ENCODE results near the gene GNAS-AS1.

Gene GNAS-AS1

DNA sequence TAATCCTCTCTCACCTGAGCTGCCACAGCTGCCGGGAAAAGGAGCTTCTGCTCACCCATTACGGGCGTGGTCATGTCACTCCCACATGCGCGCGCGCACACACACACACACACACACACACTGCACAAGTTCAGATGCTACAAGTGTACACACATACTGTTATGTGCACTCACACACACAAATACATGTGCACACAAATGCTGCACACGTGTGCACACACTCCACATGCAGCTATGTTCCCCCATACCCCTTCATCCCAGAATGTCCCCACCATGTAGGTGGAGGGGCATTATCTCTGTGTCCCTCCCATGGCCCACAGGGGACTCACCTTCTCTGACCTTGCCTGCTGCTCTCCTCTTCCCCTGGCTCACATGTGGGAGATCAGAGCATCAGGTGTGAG is 37.3 kb downstream of the GNAS-AS1 start:
- H3K4me3 ChIP-seq (replicated peaks; ENCODE audit: insufficient read depth, low read length) = no peak overlapping the region
- no peak for DNase-seq (ENCODE audit: low read depth in 1 of 2, low spot score in 1 of 2)
- no peak overlapping the region for H3K27ac ChIP-seq (replicated peaks)
- no peak for TF ChIP-seq CTCF (IDR thresholded peaks at IDR 0.05; ENCODE audit: insufficient read depth, low read length)
- no peak for TF ChIP-seq POLR2AphosphoS5 (IDR thresholded peaks at IDR 0.05; ENCODE audit: low read depth)
- no peak for TF ChIP-seq SPI1 (IDR thresholded peaks at IDR 0.05; ENCODE audit: borderline replicate concordance, low read depth)
- no peak for TF ChIP-seq REST (IDR thresholded peaks at IDR 0.05; ENCODE audit: insufficient replicate concordance, low read depth)
- TF ChIP-seq GABPA (IDR thresholded peaks at IDR 0.05; ENCODE audit: low read depth) = no peak
- peaks cover 4% of the 10 kb centered on the region for H3K27me3 ChIP-seq (ENCODE audit: insufficient read depth, poor library complexity, severe bottlenecking)

DNA sequence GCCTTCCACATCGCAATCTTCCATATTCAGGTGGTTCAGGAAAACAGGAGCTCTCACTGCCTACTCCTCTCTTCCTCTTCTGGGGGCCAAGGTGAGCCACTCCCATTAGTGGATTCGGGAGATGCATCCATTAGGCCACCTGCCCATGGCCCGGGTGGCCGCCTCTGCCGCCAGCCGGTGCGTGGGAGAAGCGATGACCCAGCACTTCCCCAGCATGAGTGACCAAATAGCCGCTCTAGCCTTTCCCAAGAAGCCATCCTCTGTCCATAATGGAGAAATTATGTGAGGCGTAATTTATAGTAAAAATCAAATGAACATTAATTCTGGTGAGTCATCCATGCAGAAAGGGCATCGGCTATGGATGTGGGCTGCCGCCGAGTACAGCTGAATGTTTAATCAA is 39.4 kb downstream of the GNAS-AS1 start:
- no peak overlapping the region for H3K27ac ChIP-seq (replicated peaks)
- peaks cover 4% of the 10 kb centered on the region for H3K27me3 ChIP-seq (ENCODE audit: insufficient read depth, poor library complexity, severe bottlenecking)
- DNase-seq (ENCODE audit: low read depth in 1 of 2, low spot score in 1 of 2) = no peak
- no peak overlapping the region for H3K4me3 ChIP-seq (replicated peaks; ENCODE audit: insufficient read depth, low read length)
- TF ChIP-seq SPI1 (IDR thresholded peaks at IDR 0.05; ENCODE audit: borderline replicate concordance, low read depth) (no peak), GABPA (IDR thresholded peaks at IDR 0.05; ENCODE audit: low read depth) (no peak), CTCF (IDR thresholded peaks at IDR 0.05; ENCODE audit: insufficient read depth, low read length) (no peak), POLR2AphosphoS5 (IDR thresholded peaks at IDR 0.05; ENCODE audit: low read depth) (no peak), REST (IDR thresholded peaks at IDR 0.05; ENCODE audit: insufficient replicate concordance, low read depth) (no peak)

- Histone ChIP-seq H3K27ac (replicated peaks) (no peak overlapping the region), H3K27me3 (ENCODE audit: insufficient read depth, poor library complexity, severe bottlenecking) (peaks cover 4% of the 10 kb centered on the region), H3K4me3 (replicated peaks; ENCODE audit: insufficient read depth, low read length) (no peak overlapping the region)
- TF ChIP-seq CTCF (IDR thresholded peaks at IDR 0.05; ENCODE audit: insufficient read depth, low read length) (no peak), POLR2AphosphoS5 (IDR thresholded peaks at IDR 0.05; ENCODE audit: low read depth) (no peak), REST (IDR thresholded peaks at IDR 0.05; ENCODE audit: insufficient replicate concordance, low read depth) (no peak), SPI1 (IDR thresholded peaks at IDR 0.05; ENCODE audit: borderline replicate concordance, low read depth) (no peak), GABPA (IDR thresholded peaks at IDR 0.05; ENCODE audit: low read depth) (no peak)
- no peak for DNase-seq (ENCODE audit: low read depth in 1 of 2, low spot score in 1 of 2)
Measured at GRCh38 chr20:58810879-58811250, 39.8 kb downstream of the GNAS-AS1 start.
